Measurements from ENCODE around the gene PRPSAP1.

GRCh38 chr17:76381633-76382350, 28.1 kb upstream of the PRPSAP1 start:
- TF ChIP-seq CTCF (IDR thresholded peaks at IDR 0.05; ENCODE audit: low read depth, low read length) (no peak), POLR2A (IDR thresholded peaks at IDR 0.05; ENCODE audit: extremely low read depth, insufficient read length) (no peak), MYC (IDR thresholded peaks at IDR 0.05; ENCODE audit: low read depth, low read length) (no peak), MAX (IDR thresholded peaks at IDR 0.05; ENCODE audit: low read depth, low read length) (no peak)

Data from NB4 (cell line).